Measurements from ENCODE around the gene RPL13A. TPM values are rescaled to one million over a fixed set of nuclear protein-coding genes. Genes with fewer than 3 reads are reported as not detected.

RPL13A gene
- total RNA-seq, 4 donors from 2014 or later, result 3,727 to 4,286 (median 3,958) TPM

- no peak for DNase-seq (ENCODE audit: low spot score in 2 of 2)
- intact Hi-C loops (cut with DNase I; ENCODE audit: low total_unique reads), result no loop called here
- no peak overlapping the region for H3K4me3 ChIP-seq (ENCODE audit: low read depth, poor library complexity, severe bottlenecking)
- 76 to 78% methylated on average over 17 of the region's 17 CpGs for WGBS, 2 donors
- no peak for TF ChIP-seq POLR2A (IDR thresholded peaks at IDR 0.05)
- TF ChIP-seq CTCF (IDR thresholded peaks at IDR 0.05), result no peak
These were observed 3.8 kb downstream of the RPL13A start for GRCh38 chr19:49491030-49491803.

- 68 to 72% methylated on average over 7 of the region's 7 CpGs for WGBS, 2 donors
- TF ChIP-seq POLR2A (IDR thresholded peaks at IDR 0.05), result no peak
- no peak for TF ChIP-seq CTCF (IDR thresholded peaks at IDR 0.05)
- intact Hi-C loops (cut with DNase I; ENCODE audit: low total_unique reads), result no loop called here
- DNase-seq (ENCODE audit: low spot score in 2 of 2), result no peak
- H3K4me3 ChIP-seq (ENCODE audit: low read depth, poor library complexity, severe bottlenecking), result no peak overlapping the region
These were observed 4.6 kb downstream of the RPL13A start for GRCh38 chr19:49491804-49492572.

- no peak for TF ChIP-seq CTCF (IDR thresholded peaks at IDR 0.05)
- no peak for TF ChIP-seq POLR2A (IDR thresholded peaks at IDR 0.05)
- WGBS, 2 donors, result 68 to 69% methylated on average over 12 of the region's 12 CpGs
- intact Hi-C loops (cut with DNase I; ENCODE audit: low total_unique reads), result no loop called here
- no peak overlapping the region for H3K4me3 ChIP-seq (ENCODE audit: low read depth, poor library complexity, severe bottlenecking)
- no peak for DNase-seq (ENCODE audit: low spot score in 2 of 2)
These were observed 5.4 kb downstream of the RPL13A start for GRCh38 chr19:49492573-49493405.

- no peak for DNase-seq (ENCODE audit: low spot score in 2 of 2)
- peak overlapping the region; percentile 68 for H3K4me3 ChIP-seq (ENCODE audit: low read depth, poor library complexity, severe bottlenecking)
- intact Hi-C loops (cut with DNase I; ENCODE audit: low total_unique reads), result no loop called here
- TF ChIP-seq CTCF (IDR thresholded peaks at IDR 0.05) (no peak), POLR2A (IDR thresholded peaks at IDR 0.05) (no peak)
- 0% methylated on average over 11 of the region's 11 CpGs for WGBS, 2 donors
These were observed 9.2 kb downstream of the RPL13A start for GRCh38 chr19:49496574-49497008.

GRCh38 chr19:49497047-49497788, 9.8 kb downstream of the RPL13A start:
- WGBS, 2 donors, result 14% methylated on average over 22 of the region's 22 CpGs

More at GRCh38 chr19:49497047-49497788, 9.8 kb downstream of the RPL13A start:
- DNase-seq (ENCODE audit: low spot score in 2 of 2), result peak; percentile 74 to 92
- intact Hi-C loops (cut with DNase I; ENCODE audit: low total_unique reads), result no loop called here
- TF ChIP-seq POLR2A (IDR thresholded peaks at IDR 0.05) (no peak), CTCF (IDR thresholded peaks at IDR 0.05) (no peak)
- H3K4me3 ChIP-seq (ENCODE audit: low read depth, poor library complexity, severe bottlenecking), result peak overlapping the region; percentile 68

All from lower leg skin (tissue), 4 donors.